Measurements from ENCODE around the gene C14orf39. TPM values are rescaled to one million over a fixed set of nuclear protein-coding genes. Genes with fewer than 3 reads are reported as not detected.
A peak's percentile ranks its signal among the peaks of the same experiment; 100 is the strongest.

C14orf39 gene
- total RNA-seq, 1 experiment from 2014 or later = 2.5 TPM

- TF ChIP-seq TEAD1 (CRISPR knock-in tag; IDR thresholded peaks at IDR 0.05) (peak; percentile 51; the same call in 1 of the 2 replicates), SOX15 (CRISPR knock-in tag; IDR thresholded peaks at IDR 0.05) (no peak), ZNF232 (CRISPR knock-in tag; IDR thresholded peaks at IDR 0.05) (no peak), TP53 (CRISPR knock-in tag; IDR thresholded peaks at IDR 0.05) (peak; percentile 87), ZNF138 (CRISPR knock-in tag; conservative IDR thresholded peaks at IDR 0.05) (no peak), ZNF121 (CRISPR knock-in tag; IDR thresholded peaks at IDR 0.05) (no peak), ATF6 (CRISPR knock-in tag; IDR thresholded peaks at IDR 0.05) (no peak), KAT7 (CRISPR knock-in tag; IDR thresholded peaks at IDR 0.05; ENCODE audit: borderline replicate concordance) (no peak; the same call in 1 of the 2 replicates), SMAD4 (CRISPR knock-in tag; IDR thresholded peaks at IDR 0.05) (no peak), MYBL2 (CRISPR knock-in tag; IDR thresholded peaks at IDR 0.05) (peak; percentile 81), E2F1 (CRISPR knock-in tag; IDR thresholded peaks at IDR 0.05) (0 out of 2 replicates have a peak, but pooled peaks have one; percentile 25), GTF2I (CRISPR knock-in tag; conservative IDR thresholded peaks at IDR 0.05) (no peak), TEAD4 (CRISPR knock-in tag; IDR thresholded peaks at IDR 0.05) (0 out of 2 replicates have a peak, but pooled peaks have one; percentile 21)
- TF ChIP-seq, protein P1, sequence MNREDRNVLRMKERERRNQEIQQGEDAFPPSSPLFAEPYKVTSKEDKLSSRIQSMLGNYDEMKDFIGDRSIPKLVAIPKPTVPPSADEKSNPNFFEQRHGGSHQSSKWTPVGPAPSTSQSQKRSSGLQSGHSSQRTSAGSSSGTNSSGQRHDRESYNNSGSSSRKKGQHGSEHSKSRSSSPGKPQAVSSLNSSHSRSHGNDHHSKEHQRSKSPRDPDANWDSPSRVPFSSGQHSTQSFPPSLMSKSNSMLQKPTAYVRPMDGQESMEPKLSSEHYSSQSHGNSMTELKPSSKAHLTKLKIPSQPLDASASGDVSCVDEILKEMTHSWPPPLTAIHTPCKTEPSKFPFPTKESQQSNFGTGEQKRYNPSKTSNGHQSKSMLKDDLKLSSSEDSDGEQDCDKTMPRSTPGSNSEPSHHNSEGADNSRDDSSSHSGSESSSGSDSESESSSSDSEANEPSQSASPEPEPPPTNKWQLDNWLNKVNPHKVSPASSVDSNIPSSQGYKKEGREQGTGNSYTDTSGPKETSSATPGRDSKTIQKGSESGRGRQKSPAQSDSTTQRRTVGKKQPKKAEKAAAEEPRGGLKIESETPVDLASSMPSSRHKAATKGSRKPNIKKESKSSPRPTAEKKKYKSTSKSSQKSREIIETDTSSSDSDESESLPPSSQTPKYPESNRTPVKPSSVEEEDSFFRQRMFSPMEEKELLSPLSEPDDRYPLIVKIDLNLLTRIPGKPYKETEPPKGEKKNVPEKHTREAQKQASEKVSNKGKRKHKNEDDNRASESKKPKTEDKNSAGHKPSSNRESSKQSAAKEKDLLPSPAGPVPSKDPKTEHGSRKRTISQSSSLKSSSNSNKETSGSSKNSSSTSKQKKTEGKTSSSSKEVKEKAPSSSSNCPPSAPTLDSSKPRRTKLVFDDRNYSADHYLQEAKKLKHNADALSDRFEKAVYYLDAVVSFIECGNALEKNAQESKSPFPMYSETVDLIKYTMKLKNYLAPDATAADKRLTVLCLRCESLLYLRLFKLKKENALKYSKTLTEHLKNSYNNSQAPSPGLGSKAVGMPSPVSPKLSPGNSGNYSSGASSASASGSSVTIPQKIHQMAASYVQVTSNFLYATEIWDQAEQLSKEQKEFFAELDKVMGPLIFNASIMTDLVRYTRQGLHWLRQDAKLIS (CRISPR knock-in tag; IDR thresholded peaks at IDR 0.05; ENCODE audit: borderline replicate concordance) = no peak
- TF ChIP-seq, protein P2, sequence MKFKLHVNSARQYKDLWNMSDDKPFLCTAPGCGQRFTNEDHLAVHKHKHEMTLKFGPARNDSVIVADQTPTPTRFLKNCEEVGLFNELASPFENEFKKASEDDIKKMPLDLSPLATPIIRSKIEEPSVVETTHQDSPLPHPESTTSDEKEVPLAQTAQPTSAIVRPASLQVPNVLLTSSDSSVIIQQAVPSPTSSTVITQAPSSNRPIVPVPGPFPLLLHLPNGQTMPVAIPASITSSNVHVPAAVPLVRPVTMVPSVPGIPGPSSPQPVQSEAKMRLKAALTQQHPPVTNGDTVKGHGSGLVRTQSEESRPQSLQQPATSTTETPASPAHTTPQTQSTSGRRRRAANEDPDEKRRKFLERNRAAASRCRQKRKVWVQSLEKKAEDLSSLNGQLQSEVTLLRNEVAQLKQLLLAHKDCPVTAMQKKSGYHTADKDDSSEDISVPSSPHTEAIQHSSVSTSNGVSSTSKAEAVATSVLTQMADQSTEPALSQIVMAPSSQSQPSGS (CRISPR knock-in tag; IDR thresholded peaks at IDR 0.05; ENCODE audit: borderline replicate concordance, low read depth) = no peak
Measured at GRCh38 chr14:60485598-60486251, at the start of gene C14orf39 (continued).

DNA sequence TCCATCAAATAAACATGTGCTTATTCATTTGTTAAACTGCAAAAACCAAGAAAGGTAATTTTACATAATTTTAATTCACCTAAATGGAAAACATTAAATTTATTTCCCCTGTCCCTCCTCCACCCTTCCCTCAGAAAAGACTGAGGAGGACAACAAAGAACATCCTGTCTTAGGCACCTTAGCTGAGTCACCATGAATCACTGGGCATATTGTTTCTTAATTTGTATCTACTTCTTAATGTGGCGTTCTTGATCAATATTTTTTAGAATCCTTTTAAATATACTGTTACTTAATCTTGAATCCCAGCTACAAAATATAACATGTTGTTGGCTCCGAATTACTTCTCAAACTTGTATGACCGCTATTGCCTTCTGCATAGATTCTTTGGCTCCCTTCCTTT lies 46.6 kb upstream of the C14orf39 start:
- H3K4me1 Mint-ChIP-seq = no peaks in the 10 kb centered on the region
- ATAC-seq (no peak), DNase-seq (ENCODE audit: low spot score) (no peak)
- no peak overlapping the region for H3K27ac Mint-ChIP-seq
- CTCF ChIA-PET = no interaction called here
- POLR2A ChIA-PET = no interaction called here
- TF ChIP-seq E2F1 (CRISPR knock-in tag; IDR thresholded peaks at IDR 0.05) = no peak
- TF ChIP-seq, protein P3, sequence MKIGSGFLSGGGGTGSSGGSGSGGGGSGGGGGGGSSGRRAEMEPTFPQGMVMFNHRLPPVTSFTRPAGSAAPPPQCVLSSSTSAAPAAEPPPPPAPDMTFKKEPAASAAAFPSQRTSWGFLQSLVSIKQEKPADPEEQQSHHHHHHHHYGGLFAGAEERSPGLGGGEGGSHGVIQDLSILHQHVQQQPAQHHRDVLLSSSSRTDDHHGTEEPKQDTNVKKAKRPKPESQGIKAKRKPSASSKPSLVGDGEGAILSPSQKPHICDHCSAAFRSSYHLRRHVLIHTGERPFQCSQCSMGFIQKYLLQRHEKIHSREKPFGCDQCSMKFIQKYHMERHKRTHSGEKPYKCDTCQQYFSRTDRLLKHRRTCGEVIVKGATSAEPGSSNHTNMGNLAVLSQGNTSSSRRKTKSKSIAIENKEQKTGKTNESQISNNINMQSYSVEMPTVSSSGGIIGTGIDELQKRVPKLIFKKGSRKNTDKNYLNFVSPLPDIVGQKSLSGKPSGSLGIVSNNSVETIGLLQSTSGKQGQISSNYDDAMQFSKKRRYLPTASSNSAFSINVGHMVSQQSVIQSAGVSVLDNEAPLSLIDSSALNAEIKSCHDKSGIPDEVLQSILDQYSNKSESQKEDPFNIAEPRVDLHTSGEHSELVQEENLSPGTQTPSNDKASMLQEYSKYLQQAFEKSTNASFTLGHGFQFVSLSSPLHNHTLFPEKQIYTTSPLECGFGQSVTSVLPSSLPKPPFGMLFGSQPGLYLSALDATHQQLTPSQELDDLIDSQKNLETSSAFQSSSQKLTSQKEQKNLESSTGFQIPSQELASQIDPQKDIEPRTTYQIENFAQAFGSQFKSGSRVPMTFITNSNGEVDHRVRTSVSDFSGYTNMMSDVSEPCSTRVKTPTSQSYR (CRISPR knock-in tag; IDR thresholded peaks at IDR 0.05) = no peak
- no peak for TF ChIP-seq SOX15 (CRISPR knock-in tag; IDR thresholded peaks at IDR 0.05)
- no peak for TF ChIP-seq HMGA2 (CRISPR knock-in tag; IDR thresholded peaks at IDR 0.05)
- 0 out of 2 replicates have a peak, but pooled peaks cover 6% of the 10 kb centered on the region for H3K9me3 Mint-ChIP-seq
- H3K27me3 Mint-ChIP-seq (ENCODE audit: low read depth) = no peaks in the 10 kb centered on the region; the same call in none of the 2 replicates
- H3K36me3 Mint-ChIP-seq = no peaks in the 10 kb centered on the region
- H3K4me3 Mint-ChIP-seq = no peak overlapping the region

Data from WTC11 (cell line).